ENCODE results near the gene B3GNT9.

B3GNT9 gene

GRCh38 chr16:67150833-67151396 is at the start of gene B3GNT9:
B3GNT9 (minus strand) TSS chr16:67150998; CDS start chr16:67150485, 513 bp downstream.
- DNase-seq (ENCODE audit: low read depth), result no peak
- TF ChIP-seq CTCF (IDR thresholded peaks at IDR 0.05; ENCODE audit: control insufficient read depth, extremely low read depth, insufficient read depth), result no peak
- no peak within 1 kb of the TSS for H3K4me3 ChIP-seq (ENCODE audit: low read depth, low read length)

GRCh38 chr16:67200491-67200890 is 49.7 kb upstream of the B3GNT9 start:
- peak overlapping the region; percentile 76 for H3K4me3 ChIP-seq (ENCODE audit: low read depth, low read length)
- TF ChIP-seq CTCF (IDR thresholded peaks at IDR 0.05; ENCODE audit: control insufficient read depth, extremely low read depth, insufficient read depth), result no peak
- DNase-seq (ENCODE audit: low read depth), result no peak

GRCh38 chr16:67199808-67200198 is 49.0 kb upstream of the B3GNT9 start:
- TF ChIP-seq CTCF (IDR thresholded peaks at IDR 0.05; ENCODE audit: control insufficient read depth, extremely low read depth, insufficient read depth), result peak; percentile 57
- no peak for DNase-seq (ENCODE audit: low read depth)
- H3K4me3 ChIP-seq (ENCODE audit: low read depth, low read length), result peak overlapping the region; percentile 76

- TF ChIP-seq CTCF (IDR thresholded peaks at IDR 0.05; ENCODE audit: control insufficient read depth, extremely low read depth, insufficient read depth), result peak; percentile 94
- H3K4me3 ChIP-seq (ENCODE audit: low read depth, low read length), result peak within 1 kb of the TSS; percentile 76
- DNase-seq (ENCODE audit: low read depth), result no peak
These were observed 48.4 kb upstream of the B3GNT9 start, which contains the start of gene ELMO3 for GRCh38 chr16:67199011-67199807. ELMO3 (plus strand) TSS chr16:67199131; CDS start chr16:67199327, 196 bp downstream.

GRCh38 chr16:67198238-67198734 is 47.5 kb upstream of the B3GNT9 start:
- DNase-seq (ENCODE audit: low read depth), result no peak

GRCh38 chr16:67197704-67198103 is 46.9 kb upstream of the B3GNT9 start:
- no peak overlapping the region for H3K4me3 ChIP-seq (ENCODE audit: low read depth, low read length)
- no peak for TF ChIP-seq CTCF (IDR thresholded peaks at IDR 0.05; ENCODE audit: control insufficient read depth, extremely low read depth, insufficient read depth)
- DNase-seq (ENCODE audit: low read depth), result no peak

More at GRCh38 chr16:67198238-67198734, 47.5 kb upstream of the B3GNT9 start:
- H3K4me3 ChIP-seq (ENCODE audit: low read depth, low read length), result peak overlapping the region; percentile 76
- peak; percentile 85 for TF ChIP-seq CTCF (IDR thresholded peaks at IDR 0.05; ENCODE audit: control insufficient read depth, extremely low read depth, insufficient read depth)
